ENCODE data around the gene TBC1D22A.

GRCh38 chr22:47019012-47019790 lies 256.8 kb downstream of the TBC1D22A start:
- TF ChIP-seq, protein P1, sequence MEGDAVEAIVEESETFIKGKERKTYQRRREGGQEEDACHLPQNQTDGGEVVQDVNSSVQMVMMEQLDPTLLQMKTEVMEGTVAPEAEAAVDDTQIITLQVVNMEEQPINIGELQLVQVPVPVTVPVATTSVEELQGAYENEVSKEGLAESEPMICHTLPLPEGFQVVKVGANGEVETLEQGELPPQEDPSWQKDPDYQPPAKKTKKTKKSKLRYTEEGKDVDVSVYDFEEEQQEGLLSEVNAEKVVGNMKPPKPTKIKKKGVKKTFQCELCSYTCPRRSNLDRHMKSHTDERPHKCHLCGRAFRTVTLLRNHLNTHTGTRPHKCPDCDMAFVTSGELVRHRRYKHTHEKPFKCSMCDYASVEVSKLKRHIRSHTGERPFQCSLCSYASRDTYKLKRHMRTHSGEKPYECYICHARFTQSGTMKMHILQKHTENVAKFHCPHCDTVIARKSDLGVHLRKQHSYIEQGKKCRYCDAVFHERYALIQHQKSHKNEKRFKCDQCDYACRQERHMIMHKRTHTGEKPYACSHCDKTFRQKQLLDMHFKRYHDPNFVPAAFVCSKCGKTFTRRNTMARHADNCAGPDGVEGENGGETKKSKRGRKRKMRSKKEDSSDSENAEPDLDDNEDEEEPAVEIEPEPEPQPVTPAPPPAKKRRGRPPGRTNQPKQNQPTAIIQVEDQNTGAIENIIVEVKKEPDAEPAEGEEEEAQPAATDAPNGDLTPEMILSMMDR (IDR thresholded peaks at IDR 0.05), result no peak
- TF ChIP-seq EZH2 (IDR thresholded peaks at IDR 0.05) (no peak), EZH2phosphoT487 (IDR thresholded peaks at IDR 0.05) (no peak)

Measured in neural progenitor cell (in vitro differentiated cells).